Ovary (tissue), 3 donors: Measurements from ENCODE around the gene IPCEF1.

Experiments used
- POLR2A ChIP-seq: fragments of 450-650 bp; IDR thresholded peaks from one replicate; pipeline ENCODE4 v1.6.1; 2017; ENCODE audit warnings: antibody characterized with exemption, mild to moderate bottlenecking, moderate library complexity
- TF ChIP-seq, protein P1 (sequence below), 3 donors: fragments of 450-650 bp in 2 of 3; fragments of 200-600 bp in 1 of 3; IDR thresholded peaks; one replicate each; pipeline versions ENCODE4 v1.5.1 to v1.8.0; 2016 to 2022; ENCODE audit warnings: antibody characterized with exemption in 3 of 3, mild to moderate bottlenecking in 1 of 3
- donor health status: DM: no; HTN: no; CAD: no.

DNA sequence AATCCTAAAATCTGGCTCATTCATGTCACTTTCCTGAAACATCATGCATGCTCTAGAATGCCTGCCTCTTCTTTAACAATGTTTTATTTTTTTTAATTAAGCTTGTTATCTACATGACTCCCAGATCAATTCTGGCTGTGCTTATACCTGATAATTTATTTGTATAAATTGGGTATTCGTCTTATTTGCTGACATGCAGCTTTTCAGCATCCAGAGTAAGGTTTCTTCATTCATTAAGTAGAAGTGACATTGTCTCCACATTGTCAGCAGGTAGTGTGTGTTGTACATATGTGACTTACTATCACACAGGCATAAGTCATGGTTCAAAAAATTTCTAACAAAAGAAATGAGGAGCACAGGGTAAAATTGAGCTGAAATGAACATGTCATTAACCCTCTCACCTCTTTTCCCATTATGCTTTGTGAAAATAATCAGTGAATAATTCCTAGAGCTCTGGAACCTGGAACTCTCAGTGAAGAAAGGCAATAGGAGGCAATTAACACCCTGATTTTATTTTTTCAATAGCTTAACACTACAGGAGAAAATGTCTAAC is 160.2 kb downstream of the IPCEF1 start:
- TF ChIP-seq, protein P1, sequence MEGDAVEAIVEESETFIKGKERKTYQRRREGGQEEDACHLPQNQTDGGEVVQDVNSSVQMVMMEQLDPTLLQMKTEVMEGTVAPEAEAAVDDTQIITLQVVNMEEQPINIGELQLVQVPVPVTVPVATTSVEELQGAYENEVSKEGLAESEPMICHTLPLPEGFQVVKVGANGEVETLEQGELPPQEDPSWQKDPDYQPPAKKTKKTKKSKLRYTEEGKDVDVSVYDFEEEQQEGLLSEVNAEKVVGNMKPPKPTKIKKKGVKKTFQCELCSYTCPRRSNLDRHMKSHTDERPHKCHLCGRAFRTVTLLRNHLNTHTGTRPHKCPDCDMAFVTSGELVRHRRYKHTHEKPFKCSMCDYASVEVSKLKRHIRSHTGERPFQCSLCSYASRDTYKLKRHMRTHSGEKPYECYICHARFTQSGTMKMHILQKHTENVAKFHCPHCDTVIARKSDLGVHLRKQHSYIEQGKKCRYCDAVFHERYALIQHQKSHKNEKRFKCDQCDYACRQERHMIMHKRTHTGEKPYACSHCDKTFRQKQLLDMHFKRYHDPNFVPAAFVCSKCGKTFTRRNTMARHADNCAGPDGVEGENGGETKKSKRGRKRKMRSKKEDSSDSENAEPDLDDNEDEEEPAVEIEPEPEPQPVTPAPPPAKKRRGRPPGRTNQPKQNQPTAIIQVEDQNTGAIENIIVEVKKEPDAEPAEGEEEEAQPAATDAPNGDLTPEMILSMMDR (IDR thresholded peaks at IDR 0.05), result no peak
- no peak for TF ChIP-seq POLR2A
